Astrocyte of the hippocampus (primary cell): ENCODE measurements around the gene WDR77.

Source experiments
- DNase-seq: peaks from one replicate; pipeline ENCODE4 v3.0.0; 2011; ENCODE audit warnings: low read depth, low spot score

The WDR77 gene

DNA sequence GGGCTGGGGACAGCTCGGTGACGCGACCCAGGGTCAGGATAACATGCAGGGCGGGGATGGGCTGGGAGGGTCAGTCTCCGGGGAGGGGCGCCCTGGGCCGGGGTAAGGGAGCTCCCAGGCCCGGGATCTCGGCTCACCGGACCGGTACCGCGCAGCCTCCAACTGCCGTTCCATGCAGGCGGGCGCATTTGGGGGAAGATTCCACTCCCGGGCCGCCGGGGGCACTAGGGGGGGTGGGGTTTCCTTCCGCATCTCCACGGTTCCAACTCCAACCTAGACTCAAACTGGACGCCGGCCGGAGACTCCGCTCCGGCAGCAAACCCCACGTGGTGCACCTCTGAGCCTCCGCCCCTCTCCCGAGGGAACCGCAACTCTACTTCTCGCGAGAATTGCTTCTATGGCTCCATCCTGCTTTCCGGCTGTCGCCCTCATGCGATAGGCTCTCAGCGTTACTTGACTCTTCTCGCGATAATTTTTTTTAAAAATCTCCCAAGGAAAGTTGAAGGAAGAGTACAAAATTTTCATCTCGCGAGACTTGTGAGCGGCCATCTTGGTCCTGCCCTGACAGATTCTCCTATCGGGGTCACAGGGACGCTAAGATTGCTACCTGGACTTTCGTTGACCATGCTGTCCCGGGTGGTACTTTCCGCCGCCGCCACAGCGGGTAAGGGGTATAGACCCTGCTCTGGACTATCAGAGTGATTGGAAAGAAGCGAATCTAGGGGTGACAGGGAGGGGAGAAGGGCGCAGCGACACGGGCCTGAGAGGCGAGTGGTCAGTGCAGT, at the start of gene WDR77, which contains the start of gene ATP5PB:
WDR77 (minus strand) TSS at position 339 of the 785 bp plus-strand sequence; CDS start at position 252, 87 bp downstream.
ATP5PB (plus strand) TSS at position 547 of the 785 bp plus-strand sequence; CDS start at position 625, 78 bp downstream.
- peak; percentile 99 for DNase-seq

DNA sequence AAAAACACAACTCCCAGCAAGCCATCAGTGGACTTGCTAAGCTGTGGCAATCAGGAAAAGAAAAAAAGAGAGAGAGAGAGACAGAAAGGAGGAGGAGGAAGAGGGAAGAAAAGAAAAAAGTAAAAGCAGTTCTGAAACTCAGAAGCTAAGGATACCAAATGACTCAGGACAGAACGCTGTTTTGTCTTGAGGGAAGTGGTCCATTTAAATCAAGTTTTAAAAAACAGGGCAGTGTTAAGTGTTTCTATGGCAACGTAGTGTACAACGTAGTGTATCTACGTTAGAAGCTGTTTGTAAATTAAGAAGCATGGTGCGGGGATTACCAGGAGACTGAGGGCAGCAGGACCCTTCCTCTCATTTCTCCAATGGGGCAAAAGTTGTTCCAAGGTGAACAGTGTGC, 48.5 kb upstream of the WDR77 start:
- no peak for DNase-seq

DNA sequence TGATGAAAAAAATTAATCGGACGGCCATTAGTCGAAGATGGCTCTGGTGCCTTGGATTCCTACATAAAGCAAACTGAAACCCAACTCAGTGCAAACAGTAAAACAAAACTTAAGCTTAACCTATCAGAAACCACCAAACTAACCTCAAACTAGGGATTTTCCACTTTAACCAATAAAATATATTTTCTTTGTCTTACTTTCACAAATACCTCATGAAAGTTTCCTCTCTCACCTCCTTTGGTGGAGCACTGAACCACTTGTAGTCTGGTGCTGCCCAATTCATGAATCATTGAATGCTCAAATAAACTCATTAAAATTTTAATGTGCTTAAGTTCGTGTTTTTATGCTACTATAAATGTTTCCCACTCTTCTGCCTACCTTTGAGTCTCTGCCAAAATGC, 47.3 kb upstream of the WDR77 start:
- DNase-seq: no peak

DNA sequence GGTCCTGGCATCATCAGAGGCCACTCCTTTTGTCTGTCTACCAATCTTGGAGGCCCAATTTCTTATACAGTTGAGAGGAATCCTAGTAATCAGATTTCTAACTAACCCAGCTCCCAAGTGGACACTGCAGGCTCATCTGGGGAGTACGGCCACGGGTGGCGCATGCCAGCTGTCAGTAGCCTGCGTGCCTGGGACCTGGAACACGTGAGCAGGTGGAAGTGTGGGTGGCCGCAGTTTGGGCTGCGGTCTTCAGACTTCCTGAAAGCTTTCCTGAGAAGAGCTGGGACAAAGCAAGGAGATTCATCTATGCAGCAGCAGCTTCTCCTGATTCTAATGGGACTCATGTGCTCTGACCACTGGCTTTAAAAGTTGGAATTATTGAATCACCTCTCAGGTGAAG, 42.0 kb upstream of the WDR77 start:
- DNase-seq: no peak

DNA sequence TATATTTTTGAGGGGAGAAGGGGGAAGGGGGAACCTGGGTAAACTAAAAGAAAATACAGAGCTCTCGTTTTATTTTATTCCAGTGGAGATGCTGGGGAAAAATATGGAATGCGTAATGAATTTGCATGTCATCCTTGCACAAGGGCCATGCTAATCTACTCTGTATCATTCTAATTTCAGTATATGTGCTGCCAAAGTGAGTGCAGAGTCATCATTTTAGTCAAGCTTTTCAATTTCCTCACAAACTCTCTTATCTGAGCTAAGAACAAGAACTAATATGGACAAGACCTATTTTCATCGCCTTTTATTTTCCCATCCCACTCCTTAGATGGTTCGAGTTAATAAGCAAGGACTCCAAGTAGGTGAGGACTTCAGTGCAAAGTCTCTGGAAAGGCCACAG, 41.2 kb upstream of the WDR77 start:
- no peak for DNase-seq

DNA sequence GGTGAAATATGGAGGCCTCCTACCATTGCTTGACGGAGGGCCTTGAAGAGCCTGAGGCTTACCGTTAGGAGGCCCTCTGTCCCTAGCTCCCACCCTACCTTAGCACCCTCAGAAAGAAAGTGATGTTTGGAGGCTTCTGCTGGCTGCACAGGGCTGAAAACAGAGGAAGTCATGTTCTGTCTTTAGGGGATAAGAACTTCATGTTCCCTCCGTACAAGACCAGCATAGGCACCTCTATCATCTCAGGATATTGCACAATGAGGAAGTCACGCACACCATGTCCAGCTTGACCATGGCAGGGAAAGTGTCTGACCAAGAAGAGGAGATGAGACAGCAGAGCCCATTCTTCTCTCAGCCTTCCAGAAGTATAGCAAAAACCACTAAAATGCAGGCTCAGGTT, 40.5 kb upstream of the WDR77 start:
- DNase-seq: no peak

DNA sequence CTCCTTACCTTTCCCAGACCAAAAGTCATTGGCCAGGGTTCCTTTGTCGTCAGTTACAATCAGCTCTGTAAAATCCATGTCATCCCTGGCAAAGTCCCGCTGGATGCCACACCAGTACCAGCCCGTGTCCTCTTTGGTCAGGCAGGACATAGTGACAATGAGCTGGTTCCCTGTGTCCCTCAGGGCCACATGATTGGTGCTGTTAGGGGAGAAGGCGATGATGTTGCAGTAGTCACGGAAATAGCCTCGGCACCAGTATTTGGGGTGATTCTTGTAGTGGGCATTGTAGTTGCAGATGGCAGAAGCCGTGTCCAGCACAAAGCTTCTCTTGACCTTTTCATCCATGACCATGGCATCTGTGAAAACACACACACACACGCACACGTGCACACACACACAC, 39.6 kb upstream of the WDR77 start:
- DNase-seq: no peak

DNA sequence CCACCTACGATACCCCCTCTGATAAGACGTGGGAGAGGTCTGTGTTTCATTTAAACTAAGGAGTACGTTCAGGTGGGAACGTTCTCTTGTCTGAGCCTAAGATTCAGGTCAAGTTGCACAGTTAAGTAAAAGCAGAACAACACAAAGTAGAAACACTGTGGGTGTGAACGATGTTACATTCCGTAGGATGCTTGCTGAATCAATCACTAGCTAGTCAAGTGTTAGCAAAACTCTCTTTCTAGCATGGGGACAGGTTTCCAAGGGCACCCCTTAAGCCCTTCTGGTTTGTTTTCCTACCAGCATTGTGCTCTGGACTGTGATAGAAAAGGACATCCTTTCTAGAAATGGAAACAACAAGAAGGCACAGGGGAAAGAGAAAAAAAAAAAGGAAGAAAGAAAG, 38.1 kb upstream of the WDR77 start:
- DNase-seq: no peak

DNA sequence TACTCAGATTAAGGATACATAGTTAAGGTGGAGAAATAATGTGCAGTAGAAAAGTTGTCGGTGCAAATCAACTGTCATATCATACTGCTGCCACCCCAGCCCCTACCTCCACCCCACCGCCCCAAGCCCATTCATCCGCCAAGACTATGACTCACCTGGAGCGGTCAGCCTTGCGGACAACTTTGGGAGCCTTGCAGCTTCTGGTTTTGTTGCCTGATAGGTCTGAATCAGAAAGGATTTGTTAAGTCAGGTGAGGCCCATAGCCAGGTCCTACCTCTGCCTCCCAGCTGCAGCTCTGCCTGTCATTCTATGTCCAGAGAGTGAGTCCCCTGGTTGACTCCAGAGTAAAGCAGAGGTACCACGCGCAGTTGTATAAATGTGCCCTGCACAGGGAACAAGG, 37.4 kb upstream of the WDR77 start:
- no peak for DNase-seq

DNA sequence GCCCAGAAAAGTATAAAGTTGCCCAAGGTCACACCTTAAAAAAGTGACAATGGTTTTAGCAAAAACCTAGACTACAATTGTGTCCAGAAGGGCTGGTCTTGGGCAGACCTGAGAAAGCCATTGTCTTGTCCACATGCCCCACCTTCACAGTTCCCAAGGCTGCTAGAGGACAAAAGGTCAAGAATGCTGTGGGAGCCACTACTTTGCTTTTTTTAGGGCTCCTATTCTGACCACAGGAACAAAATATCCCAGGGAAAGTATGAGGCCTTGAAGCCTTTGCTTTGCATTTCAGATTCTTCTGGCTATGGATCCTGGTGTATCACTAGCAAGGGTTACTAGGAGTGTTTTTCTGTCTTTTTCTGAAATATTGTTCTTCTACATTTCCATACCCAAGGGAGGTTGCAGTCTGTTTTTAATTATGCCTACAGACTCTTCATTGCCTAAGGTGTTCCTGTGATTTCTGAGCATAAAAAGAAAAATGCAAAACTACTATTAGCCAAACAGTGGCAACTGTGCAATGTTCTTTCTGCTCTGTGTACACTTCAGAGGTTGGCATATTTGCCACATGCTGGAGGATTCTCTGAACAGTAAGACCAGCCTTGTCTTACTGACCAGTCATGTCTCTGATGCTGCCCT, 35.5 kb upstream of the WDR77 start:
- DNase-seq: no peak

DNA sequence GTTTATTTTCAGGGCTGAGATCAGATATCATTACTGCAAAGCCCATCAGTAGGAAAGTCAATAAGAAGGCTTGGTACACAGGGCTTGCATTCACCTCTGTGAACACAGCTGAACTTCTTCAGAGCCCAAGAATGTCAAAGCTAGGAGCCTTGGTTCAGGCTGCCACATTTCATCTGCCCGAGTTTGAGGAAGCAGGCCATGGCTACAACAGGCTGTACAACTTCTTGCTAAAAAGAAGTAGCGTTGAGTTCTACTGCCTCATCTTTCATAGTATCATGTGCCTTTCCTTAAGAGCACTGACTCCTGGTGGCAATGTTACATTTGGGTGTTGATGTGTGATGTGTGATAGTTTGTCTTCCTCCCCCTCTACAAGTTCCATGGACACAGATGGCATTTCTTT, 34.8 kb upstream of the WDR77 start:
- no peak for DNase-seq

DNA sequence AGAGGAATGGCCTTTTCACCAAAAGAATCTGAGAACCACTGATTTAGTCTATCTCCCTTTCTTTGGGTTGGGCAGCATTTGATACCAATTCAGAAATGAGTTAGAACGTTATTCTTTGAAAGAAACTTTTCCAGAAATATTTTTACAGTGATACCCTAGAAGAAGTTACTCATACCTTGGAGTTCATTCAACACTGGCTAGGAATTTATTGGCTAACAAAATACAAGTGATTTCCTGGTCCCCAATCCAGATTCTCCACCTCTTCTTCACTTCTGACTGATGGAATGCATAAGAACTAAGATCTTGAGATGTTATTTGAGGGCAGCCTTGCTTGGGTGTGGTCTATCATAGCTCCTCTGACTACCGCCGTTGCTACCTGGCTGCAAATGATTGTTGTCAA, 34.1 kb upstream of the WDR77 start:
- DNase-seq: peak; percentile 10

DNA sequence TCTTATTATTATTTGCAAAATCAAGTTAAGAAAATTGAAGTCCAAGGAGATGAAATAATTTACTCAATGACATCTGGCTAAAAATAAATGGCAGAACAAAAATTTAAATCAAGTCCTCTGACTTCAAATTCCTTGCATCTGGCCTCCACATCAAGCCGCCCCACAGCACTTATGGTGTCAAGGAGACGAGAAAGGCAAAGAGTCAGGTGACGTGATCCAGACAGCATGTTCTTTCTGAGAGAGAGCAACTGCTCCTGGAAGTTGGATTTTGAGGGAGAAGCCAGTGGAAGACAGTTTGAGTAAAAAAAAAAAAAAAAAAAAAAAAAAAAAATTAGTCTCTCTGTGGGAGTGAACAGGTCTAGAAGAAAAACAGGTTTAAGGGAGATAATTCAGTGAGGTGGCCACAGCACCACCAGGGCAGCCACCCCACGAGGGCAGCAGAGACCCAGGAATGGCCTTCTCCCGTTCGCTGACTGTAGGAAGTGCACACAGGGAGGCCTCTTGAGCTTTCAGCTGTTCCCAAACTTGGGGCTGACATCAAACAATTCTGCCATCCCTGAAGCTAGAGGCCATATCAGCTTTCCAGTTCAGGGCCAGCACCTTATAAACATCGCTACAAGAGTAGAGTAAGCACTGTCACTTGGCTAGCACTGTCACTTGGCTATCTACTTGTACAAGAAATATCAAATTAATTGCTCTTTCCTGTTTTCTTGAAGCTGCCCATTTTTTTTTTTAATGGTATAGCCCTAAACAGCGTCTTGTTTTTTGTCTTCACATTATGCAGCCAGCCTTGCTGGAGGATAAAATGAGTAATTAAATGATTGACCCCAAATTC, 32.5 kb upstream of the WDR77 start:
- peak; percentile 83 for DNase-seq

DNA sequence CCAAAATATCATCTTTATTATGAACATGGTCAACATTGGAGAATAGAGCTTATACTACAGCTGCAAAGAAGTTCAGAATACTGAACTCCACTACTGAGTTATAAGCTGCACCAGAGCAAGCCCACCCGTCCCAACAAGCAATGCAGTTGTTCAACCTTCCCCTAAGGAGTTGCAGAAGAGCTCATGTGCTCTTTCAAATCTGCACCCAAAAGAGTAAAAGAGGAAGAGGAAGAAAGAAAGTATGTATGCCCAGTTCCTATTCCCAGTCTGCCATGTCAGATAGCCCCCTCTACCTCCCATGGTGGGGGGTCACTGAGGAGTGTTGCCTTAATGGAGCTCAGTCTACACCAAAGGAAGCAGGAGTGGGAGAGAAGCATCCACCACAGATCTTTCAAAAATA, 31.6 kb upstream of the WDR77 start:
- DNase-seq: no peak

DNA sequence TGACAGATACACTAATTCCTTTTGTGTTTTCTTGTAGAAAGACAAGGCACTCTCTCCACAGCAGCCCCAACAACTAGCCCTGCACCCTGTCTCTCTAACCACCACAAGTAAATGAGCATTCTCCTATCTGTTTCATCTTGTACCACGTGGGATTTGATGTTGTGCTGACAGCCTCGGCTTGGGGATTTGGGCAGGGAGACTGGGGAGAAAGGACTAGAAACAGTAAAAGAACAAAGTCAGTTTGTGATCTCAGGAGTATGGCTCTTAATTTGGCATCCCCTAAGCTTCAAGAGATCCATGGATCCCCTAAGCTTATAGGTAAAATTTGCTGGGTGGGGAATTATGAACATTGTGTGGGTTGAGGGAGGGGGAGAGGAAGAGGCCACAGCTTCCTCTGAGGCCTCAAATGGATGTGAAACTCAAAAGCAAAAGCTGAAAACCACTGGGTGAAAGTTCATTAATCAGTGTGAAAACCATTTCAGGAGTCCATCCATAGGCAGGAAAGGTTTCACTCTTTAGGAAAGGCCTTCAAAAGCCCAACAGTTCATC, 27.8 kb upstream of the WDR77 start:
- DNase-seq: no peak

DNA sequence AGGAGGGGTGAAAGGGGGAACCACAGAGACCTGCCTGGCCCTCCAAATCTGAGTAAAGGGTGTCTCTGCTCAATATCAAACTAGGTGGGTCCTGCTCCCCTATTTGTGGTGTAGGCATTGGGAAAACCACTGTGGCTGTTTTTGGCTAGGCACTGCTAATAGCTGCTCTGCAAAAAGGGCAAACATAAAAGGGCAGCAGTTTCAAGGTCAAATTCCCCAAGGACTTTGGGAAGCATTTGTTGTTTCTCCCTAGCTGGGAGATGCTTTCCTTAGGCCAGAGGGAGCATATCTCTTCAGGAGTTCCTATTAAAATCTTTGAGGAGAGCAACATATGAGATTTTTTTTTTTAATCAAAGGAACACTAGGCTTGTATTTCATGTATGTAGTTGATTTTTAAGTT, 27.2 kb upstream of the WDR77 start:
- no peak for DNase-seq

DNA sequence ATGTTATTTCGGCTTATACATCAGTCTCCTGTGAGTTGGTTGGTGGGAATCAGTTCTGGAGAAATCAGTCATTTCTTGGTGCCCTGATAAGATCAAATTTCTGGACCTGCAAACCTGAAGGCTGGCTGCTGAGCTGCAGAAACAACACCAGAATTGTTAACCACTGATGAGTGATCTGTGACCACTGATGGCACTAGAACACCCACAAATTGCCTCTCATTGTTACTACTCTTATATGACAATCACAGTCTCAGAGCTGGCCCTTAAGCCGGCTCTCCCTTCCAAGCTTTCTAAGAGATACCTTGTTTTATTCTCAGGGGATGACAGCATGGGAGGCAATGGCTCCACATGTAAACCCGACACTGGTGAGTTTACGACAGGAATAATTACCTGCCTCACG, 26.6 kb upstream of the WDR77 start:
- no peak for DNase-seq

DNA sequence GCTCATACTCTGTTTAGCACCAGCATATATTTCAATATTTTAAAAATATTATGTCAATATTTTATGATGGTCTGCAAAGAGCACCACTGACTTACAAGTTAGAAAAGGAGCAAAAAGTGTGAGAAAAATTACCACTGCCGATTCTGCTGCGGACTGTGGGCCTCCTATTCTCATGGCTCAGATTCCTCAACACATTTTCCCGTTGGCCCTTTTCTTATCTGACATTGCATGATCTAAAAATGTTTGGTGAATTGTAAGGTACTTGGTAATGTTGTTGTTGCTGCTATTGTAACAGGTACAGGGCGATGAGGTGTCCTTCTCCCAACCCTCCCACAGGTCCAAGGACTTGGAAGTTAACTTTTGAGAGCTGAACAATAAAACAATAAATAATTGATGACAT, 25.5 kb upstream of the WDR77 start:
- DNase-seq: no peak

DNA sequence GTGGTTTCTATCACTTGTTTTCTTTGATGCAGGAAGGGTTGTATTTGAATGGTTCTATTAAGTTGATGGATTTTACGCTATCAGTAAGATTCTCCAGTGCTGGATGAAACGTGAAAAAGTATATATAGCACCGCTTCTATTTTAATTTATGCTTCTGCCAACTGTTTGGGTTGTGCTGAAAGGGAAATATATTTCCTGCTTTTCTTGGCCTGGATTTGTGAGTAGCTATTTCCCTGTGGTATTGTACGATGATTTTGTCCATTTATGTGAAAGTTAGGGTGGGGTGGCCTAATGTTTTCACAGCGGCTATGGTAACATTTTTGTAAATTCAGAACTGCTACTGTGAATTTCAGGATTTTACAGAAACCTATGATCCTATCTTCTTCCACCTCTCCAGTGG, 25.1 kb upstream of the WDR77 start:
- no peak for DNase-seq

DNA sequence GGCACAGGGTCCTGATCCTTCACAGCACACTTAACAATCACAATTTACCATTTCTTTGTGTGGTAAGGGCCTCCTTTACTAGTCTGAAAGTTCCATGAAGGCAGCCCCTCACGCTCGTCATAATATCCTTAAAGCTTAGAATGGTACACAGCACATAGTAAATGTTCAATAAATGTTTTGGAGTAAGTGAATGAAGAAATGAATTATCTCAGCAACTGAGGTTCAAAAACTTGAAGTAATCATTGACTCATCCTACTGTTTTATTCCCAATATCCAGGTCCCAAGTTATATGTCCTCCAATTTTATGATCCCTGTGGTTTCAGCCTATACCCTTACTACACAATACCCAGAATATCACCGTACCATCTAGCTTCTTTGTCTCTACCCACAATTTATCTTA, 22.5 kb upstream of the WDR77 start:
- DNase-seq: no peak

DNA sequence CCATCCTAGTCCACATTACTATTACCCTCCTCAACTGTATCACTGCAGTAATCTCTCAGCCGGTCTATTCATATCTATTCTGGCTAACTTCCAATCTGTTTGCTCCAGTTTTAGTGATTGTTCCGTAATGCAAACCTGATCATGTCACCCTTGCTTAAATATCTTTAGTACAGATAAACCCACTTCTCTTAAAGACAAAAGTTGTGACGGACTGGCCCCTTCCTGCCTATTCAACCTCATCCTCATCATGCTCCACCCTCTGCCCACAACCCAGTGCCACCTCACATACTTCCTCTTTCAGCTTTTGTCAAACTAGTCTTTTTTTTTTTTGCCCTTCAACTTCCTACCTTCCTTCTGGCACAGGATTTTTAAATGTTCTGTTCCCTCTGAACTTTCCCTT, 22.0 kb upstream of the WDR77 start:
- DNase-seq: no peak

DNA sequence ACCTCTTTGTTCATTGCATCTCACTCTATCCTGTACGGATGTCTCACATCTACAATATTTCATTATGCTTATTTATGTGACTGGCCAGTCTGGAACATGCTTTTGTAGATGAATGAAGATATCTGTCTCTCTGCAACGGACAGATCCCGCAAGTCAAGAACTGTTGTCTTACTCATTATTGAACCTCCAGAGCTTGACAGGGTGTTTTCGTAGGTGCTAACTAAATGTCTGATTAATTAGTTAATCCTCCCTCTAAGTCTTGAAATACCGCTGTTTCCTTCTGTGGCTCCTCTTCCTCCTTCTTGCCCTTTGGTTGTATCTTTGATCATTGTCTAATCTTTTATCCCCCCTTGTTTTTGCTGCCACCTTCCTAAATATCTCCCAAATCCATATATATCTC, 21.5 kb upstream of the WDR77 start:
- DNase-seq: no peak
